ENCODE data around the gene FHAD1.

- TF ChIP-seq CTCF (IDR thresholded peaks at IDR 0.05; ENCODE audit: low read depth, low read length, poor library complexity, severe bottlenecking), result no peak
- no peak for TF ChIP-seq EZH2phosphoT487 (IDR thresholded peaks at IDR 0.05; ENCODE audit: borderline replicate concordance, low read length)
Measured at GRCh38 chr1:15220024-15220392, 27.0 kb upstream of the FHAD1 start.
